OCI-M1 (cell line): ENCODE data around the gene TNIK.
"Not testable (repeated sequence)": the region's sequence is repeated elsewhere in the genome, so short reads cannot be mapped to it uniquely, and the experiment has no call there.

ENCODE experiments used
- DNase-seq: peaks from one replicate; lab custom pipeline; 2025; lab: John Stamatoyannopoulos, UW

TNIK gene

DNA sequence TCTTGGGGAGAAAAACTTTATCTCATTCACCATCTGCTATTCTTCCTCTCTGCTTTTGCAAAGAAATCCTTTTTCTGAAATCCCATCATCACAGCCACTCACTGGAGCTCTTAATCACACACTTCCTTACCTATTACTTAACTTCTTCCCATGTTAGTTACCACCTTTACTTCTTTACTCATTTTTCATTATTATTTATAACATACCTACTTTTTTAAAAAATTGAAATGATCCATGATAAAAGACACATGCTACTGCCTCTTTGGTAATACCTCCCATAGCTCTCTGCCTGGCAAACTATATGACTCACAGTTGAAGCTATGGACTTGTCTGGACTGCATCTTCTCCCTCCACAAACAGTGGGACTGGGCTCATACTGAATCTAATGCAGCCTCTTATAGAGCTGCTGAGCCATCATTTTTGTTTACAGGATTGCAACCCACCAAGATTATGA lies 150.3 kb downstream of the TNIK start:
- DNase-seq: no peak

DNA sequence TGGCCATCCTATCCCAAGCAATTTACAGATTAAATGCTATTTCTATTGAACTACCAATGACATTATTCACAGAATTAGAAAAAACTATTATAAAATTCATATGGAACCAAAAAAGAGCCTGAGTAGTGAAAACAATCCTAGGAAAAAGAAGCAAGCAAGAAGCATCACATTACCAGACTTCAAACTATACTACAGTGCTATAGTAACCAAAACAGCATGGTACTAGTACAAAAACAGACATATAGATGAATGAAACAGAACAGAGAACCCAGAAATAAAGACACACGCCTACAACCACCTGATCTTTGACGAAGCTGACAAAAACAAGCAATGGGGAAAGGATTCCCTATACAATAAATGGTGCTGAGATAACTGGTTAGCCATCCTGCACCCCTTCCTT lies 152.2 kb downstream of the TNIK start:
- DNase-seq: no peak

DNA sequence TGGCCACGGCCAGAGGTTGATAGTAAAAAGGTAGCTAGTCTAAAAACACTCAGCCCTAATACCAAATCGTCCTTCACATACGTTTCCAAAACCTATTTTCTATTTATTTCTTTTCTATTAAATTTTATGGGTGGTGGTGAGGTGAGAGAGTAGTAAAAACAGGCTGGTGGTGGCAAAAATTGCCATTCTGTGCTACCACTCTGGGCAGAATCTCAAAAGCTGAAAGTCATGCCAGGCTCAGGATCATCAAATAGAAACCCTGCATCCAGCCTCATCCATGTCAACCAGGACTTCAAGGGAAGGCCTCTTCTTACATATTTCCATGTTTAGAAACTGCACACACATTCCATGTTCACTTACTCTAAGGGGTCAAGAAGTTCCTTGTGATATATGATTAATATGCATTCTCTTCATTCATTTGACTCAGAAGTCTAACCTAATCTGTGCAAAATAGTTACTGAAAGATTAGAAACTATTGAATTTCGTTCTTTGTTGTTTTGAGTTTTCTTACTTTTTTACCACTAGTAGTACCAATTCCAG lies 153.1 kb downstream of the TNIK start:
- DNase-seq: no peak

DNA sequence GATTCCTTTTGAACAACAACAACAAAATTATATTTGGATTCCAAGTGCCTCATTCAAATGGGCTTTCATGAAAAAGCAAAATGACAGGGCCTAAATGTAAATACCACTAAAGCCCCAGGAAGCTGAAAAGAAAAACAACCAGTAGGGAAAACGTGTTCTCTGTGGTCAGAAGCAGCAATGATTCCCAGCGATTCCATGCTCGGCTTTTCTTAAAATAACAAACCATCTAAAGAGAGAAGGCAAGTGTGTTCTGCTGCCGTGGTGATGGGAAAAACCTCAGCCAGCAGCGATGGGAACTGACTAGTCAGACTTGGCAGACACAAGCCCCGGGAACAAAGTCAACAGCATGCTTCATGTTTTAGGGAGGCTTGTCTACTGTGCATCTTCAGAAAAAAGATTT lies 153.6 kb downstream of the TNIK start:
- no peak for DNase-seq

DNA sequence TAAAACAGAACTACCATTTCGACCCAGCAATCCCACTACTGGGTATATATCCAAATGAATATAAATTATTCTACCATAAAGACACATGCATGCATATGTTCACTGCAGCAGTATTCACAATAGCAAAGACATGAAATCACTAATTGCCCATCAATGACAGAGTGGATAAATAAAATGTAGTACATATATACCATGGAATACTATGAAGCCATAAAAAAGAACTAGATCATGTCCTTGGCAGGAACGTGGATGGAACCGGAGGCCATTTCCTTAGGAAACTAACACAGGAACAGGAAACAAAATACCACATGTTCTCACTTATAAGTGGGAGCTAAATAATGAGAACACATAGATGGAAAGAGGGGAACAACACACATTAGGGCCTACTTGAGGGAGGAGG lies 154.4 kb downstream of the TNIK start:
- not testable (repeated sequence) for DNase-seq

DNA sequence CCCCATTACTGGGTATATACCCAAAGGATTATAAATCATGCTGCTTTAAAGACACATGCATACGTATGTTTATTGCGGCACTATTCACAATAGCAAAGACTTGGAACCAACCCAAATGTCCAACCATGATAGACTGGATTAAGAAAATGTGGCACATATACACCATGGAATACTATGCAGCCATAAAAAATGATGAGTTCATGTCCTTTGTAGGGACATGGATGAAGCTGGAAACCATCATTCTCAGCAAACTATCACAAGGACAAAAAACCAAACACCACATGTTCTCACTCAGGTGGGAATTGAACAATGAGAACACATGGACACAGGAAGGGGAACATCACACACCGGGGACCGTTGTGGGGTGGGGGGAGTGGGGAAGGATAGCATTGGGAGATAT lies 155.7 kb downstream of the TNIK start:
- DNase-seq: not testable (repeated sequence)

DNA sequence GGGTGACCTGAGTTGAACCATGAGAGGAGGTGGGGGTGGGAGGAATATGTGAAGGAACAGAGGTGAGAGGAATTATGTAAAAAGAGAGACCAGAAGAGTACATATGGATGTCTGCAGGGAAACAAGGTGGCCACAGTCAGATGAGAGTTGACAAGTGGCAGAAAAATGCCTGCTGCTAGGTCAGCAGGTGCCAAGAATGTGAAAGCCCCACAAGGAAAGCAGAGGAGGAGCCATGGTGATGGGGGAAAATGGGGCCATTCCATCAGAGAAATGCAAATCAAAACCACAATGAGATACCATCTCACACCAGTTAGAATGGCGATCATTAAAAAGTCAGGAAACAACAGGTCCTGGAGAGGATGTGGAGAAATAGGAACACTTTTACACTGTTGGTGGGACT lies 156.2 kb downstream of the TNIK start:
- not testable (repeated sequence) for DNase-seq

DNA sequence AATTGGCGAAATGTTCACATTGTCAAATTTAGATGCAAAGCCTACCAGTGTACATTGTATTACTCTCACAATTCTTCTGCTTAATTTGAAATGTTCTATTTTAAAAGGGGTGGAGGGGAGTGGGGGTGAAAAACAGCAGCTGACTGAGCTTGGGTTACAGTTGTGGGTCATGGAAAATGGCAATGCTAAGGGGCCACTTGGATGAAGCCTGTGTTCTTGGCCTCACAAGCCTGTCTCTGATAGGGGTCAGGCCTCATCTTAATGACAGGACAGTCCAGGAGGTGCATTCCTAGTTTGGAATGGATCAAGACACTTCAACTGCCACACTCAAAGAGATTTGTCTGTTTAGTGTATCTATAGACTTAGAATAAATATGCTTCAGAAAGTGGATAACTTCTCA lies 158.2 kb downstream of the TNIK start:
- no peak for DNase-seq

DNA sequence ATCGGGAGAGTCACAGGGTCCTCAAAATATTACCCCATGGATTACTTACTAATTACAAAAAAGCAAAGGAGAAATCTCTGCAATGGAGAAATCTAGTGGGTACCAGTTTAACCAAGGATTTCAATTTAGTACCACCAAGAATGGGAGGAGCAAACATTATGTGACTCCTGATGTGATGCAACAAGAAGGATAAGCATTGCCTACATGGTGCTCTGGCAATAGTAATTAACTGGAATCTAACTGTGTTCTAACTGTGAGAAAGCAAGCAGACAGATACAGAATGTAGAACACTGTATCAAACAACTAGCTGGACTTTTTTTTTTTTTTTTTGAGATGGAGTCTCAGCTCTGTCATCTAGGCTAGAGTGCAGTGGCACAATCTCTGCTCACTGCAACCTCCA lies 159.2 kb downstream of the TNIK start:
- DNase-seq: no peak

DNA sequence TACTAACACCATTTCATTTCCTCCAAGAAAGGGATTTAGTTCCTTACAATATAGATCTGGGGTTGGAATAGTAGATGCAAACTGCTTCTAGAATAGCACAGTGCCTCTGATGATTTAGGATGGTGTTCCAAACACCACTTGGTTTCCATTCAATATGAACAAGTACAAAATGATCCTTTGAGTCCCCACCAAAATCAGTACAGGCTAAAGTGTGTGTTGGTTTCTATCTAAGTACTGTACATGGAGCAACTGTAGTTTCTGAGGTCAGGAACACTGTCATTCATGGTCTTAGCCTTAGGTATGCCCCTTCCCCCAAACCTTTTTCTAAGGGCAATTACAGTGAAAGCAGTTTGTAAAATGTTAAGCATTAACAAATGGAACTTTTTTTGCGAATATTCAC lies 162.3 kb downstream of the TNIK start:
- no peak for DNase-seq

DNA sequence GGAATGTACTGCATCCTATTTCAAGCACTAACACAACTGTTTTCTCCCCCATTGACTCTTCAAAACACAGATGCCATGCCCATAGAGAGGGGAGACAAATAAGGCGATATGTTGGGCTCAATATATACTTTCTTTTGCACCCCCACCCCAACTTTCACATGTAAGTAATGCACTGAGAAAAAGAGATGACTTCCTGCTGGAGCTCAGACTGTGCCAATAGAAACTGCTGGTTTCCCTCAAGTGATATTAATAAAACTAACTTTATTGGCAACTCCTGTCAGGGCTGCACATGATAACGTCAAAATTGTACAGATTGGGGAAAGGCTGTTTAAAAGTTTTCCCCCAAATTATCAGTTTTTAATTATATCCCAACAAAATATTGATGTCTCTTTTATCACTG lies 163.0 kb downstream of the TNIK start:
- no peak for DNase-seq

DNA sequence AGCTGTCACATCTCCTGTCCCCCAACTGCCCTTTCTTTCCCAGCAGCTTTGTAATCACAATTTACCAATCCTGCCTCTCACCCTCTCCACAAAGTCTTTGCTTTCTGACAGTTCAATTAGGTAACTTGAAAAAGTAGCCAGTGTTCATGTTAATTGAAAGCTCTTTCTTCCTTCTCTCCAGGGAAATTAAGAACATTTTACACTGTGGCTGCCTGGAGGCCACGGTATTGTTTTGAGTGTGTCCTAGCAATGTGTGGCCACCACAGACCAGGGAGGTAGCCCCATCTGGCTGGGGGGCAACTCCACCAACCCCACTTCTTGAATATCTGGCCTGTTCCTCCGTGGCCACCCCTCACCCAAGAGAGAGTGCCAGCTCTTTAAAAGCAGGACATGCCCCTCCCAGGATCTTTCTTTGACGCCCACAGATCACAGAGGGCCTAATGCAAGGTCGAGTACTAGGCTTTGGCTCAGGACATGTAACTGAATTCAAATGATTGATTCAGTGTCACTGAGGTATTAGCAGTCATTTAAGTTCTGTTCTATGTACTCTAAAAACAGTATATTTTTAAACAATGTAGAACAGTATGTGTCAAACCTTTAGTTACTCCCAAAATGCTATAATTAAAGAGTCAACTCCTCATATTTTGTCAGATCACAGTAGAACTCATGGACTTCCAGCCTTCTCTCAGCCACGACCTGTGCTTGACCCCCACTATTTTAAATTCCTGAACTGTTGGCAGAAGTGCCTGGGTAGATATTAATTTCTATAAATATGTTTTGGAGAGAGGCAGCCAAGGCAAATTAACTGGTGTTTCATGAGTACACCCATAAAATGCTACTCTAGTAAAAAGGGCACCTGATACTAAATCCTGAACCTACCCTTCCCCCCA lies 164.5 kb downstream of the TNIK start:
- DNase-seq: no peak

DNA sequence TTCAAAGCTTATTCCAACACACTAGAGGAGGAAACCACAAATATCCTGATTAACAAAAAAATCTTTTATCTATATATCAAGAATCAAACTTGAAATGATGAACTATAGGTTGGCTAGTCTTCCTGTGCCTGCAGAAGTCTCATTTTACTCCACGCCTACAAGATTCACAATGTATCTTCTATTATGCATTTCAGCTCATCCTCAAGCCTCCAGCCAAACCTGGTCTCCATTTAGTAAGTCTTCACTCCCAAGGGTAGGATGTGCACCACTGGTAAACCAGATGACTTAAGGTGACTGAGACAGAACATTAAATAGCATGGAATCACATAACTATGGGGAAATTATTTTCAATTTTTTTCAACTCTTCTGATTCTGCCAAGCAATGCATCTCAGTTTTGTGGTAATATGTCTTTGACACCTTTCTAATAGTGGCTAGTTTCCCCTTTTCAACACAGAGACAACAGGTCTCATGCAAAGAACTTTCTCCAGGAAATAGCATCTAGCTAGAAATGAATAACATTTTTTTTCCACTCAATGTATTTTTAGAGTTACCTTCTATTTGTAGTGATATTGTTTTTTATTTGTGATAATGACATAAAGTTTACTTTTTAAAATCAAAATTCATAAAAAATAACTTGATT lies 166.9 kb downstream of the TNIK start:
- no peak for DNase-seq

DNA sequence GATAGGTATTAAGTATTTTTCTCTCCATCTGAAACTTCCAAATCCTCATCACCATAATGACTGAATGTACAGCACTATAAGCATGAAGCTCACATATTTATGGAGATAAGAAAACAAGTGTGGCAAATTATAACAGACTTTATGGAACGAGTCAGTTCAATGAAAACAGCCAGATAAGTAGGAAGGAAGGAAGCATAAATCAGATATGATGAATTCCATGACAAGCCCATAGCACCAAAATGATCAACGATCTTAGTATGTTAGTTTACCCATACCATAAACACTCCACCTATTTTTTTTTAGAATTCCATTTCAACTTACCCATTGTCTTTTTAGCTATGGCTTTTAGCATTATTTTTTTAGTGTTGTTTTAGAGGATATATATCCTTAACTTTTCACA lies 169.5 kb downstream of the TNIK start:
- no peak for DNase-seq

DNA sequence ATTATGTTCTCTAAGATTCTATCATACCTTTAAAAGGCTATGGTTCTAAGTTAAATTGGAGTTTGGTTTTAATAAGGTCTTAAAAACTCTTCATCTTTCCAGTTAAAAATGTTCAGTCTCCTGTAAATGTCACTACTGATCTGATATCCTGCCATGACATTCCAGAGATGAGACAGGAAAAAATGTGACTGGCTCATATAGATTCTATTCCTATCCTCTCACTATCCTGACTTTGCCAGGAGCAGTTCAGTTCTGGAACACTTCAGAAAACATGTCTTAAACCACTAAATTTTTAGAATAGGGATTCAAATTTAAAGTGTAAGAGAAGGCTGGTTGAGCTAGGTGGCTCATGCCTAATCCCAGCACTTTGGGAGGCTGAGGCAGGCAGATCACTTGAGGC lies 170.9 kb downstream of the TNIK start:
- no peak for DNase-seq

DNA sequence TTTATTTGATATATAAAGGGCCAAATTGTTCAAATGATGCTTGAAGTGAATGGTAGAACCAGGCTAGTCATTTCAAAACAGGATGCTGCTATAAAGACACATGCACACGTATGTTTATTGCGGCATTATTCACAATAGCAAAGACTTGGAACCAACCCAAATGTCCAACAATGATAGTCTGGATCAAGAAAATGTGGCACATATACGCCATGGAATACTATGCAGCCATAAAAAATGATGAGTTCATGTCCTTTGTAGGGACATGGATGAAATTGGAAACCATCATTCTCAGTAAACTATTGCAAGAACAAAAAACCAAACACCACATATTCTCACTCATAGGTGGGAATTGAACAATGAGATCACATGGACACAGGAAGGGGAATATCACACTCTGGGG lies 172.4 kb downstream of the TNIK start:
- DNase-seq: not testable (repeated sequence)

DNA sequence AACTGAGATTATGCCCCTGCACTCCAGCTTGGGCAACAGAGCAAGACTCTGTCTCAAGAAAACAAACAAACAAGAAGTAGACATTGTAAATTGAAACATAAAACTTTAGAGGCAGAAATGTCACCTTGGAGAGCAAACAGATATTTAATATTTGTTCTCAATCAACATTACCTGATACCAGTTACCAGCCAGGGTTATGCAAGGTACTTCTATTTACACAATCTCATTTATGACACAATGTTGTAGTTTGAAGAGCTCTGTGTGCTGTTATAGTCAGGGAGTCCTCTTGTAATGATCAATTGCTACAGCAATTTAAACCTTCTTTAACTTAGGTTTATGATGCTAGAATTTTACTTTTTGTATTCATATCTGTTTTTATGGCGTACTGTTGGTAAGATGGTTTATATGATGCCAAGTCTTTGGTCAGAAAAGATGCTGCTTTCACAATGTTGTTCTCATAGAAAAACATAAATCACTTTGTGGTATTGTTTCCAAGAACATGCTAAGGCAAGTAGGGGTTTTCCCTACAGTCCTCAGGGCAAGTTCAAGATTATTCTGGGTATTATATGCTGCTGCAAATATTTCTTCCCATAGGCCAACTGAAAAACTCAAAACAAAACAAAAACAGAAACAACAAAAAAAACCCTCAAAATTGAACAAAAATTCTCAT lies 173.5 kb downstream of the TNIK start:
- peak; percentile 12 for DNase-seq

DNA sequence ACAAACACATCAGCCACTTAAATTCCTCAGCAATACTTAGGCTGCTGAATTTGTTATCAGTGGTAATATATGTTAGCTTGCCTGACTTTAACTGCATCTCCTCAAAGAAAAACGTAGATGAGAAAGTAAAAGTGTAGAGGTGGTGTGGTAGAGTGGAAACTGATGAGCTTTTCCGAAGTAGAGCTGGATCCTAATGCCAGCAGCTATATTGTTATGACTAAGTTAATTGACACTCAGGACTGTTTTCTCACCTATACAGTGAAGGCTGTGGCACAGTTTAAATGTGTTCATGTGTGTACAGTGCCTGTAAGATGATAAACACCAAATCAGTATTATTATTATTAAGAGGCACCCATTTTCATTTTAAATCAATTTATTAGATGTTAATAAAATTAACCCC lies 174.9 kb downstream of the TNIK start:
- DNase-seq: no peak

DNA sequence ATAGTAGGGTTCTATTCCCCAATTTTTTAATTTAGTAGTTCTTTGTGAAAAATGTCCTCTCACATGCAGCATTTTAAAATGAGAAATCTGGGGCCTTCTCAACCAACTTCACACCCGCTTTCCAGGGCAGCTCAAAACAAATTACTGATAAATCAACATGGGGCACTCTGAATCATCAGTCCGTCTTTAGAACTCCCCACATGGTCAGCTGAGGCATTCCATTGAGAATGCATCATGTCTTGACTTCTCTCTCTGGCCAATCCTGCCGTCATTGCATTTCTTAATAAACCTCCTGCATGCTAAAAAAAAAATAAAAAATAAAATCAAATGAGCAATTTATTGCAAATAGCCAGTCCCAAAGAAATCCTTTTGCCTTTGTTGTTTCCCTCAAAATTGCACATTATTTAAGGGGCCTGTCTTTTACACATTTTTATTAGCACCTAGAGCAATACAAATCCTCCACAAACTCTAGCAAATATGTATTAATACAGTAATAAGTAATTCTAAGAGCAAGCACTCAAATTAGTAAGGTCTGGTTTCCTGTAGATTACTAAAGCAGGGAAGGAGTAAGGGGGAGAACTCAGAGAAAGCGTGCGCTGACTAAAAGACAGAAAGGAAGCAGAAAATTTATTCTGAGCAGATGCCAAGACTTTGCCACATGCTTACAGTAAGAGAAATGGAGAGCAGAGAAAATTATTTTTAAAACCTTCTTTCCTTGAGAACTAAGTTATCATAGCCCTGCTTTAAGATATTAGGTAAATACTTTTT lies 175.7 kb downstream of the TNIK start:
- DNase-seq: no peak

DNA sequence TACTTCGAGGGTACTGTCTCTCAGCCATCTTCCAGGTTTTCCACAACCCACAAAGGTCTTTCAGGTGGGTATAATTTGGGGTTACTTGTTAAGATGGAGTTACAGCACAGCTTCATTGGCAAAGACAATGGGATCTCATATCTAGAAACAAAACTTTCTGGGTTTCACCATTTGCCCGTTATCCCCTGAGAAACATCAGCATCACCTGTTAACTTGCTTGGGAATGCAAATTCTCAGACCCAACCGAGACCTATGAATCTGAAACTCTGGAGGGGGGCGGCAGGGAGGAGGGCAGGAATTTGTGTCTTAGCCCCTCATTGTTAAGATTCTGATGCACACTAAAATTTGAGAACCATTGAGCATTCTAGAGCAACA lies 176.4 kb downstream of the TNIK start:
- DNase-seq: no peak

DNA sequence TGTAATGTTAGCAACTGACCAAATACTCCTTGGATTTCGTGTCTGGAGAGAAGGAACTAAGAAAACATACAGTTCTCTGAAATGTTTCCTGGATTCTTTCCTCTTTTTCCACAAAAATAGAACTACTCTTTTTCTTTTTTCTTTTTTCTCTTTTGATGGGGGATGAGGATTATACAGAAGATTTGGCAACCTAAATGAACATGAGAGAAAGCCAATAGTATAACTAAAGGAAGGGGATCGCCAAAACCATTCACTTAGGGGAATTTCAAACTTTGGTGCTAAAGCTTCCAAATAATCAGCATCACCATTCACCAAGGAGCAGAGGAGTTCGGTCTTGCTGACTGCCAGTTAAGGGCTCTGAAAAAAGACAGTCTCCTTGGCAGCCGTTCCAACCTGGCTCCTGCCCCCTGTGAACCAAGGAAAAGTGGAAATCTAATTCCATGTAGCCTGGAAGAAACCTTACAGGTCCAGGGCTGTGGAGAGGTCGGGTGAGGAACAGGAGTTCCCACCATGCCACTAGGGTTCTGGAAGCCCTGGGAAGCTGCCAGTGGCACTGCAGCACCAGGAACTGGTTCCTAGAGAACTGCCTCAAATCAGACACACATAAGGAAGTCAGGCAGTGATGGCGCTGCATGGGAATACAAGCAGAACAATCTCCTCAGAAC lies 176.9 kb downstream of the TNIK start:
- DNase-seq: no peak
